ENCODE data around the gene CDCA4. TPM values are rescaled to one million over a fixed set of nuclear protein-coding genes. Genes with fewer than 3 reads are reported as not detected.
A peak's percentile ranks its signal among the peaks of the same experiment; 100 is the strongest.

CDCA4 gene
- total RNA-seq, 2 experiments from 2014 or later: 59.4 to 63.5 TPM

GRCh38 chr14:105015242-105015641, 5.6 kb downstream of the CDCA4 start:
- Mint-ChIP-seq H3K27me3 (no peaks in the 10 kb centered on the region), H3K36me3 (ENCODE audit: low read depth) (peaks cover 67% of the 10 kb centered on the region), H3K4me3 (no peak overlapping the region), H3K4me1 (ENCODE audit: low read depth) (peaks cover 57% of the 10 kb centered on the region), H3K27ac (peak overlapping the region; percentile 17), H3K9me3 (no peaks in the 10 kb centered on the region)
- ChIA-PET CTCF (interaction anchor here (1.8 to 4.0 kb wide), 2 partner anchors 28 to 30 kb away, joined by 6 to 21 read pairs; no protein-coding TSS in a partner anchor), POLR2A (interaction anchor here (1.3 to 9.7 kb wide), 3 partner anchors 10 to 31 kb away, joined by 3 to 69 read pairs (median 3); no protein-coding TSS in a partner anchor)
- DNase-seq (no peak), ATAC-seq (no peak)
- intact Hi-C loops (cut with micrococcal nuclease): no loop called here
- no peak for TF ChIP-seq CTCF (IDR thresholded peaks at IDR 0.05)

- DNase-seq: no peak
- Mint-ChIP-seq H3K36me3 (ENCODE audit: low read depth) (peaks cover 65% of the 10 kb centered on the region), H3K27me3 (no peaks in the 10 kb centered on the region), H3K9me3 (no peaks in the 10 kb centered on the region), H3K27ac (peak overlapping the region; percentile 17), H3K4me1 (ENCODE audit: low read depth) (peaks cover 55% of the 10 kb centered on the region), H3K4me3 (no peak overlapping the region)
- intact Hi-C loops (cut with micrococcal nuclease): no loop called here
- no peak for ATAC-seq
- ChIA-PET CTCF (interaction anchor here (4.0 kb wide), 1 partner anchor 31 kb away, joined by 21 read pairs; no protein-coding TSS in a partner anchor), POLR2A (interaction anchor here (1.3 to 9.7 kb wide), 5 partner anchors 10 to 79 kb away, joined by 3 to 69 read pairs (median 4); no protein-coding TSS in a partner anchor)
- TF ChIP-seq CTCF (IDR thresholded peaks at IDR 0.05): no peak
Observed at GRCh38 chr14:105014631-105015030, 6.3 kb downstream of the CDCA4 start.

- no peak for DNase-seq
- Mint-ChIP-seq H3K27ac (no peak overlapping the region), H3K9me3 (no peaks in the 10 kb centered on the region), H3K4me1 (ENCODE audit: low read depth) (peaks cover 49% of the 10 kb centered on the region), H3K36me3 (ENCODE audit: low read depth) (peaks cover 61% of the 10 kb centered on the region), H3K27me3 (no peaks in the 10 kb centered on the region), H3K4me3 (no peak overlapping the region)
- ChIA-PET CTCF (interaction anchor here (4.0 kb wide), 1 partner anchor 32 kb away, joined by 21 read pairs; no protein-coding TSS in a partner anchor), POLR2A (interaction anchor here (1.3 to 9.7 kb wide), 4 partner anchors 9 to 80 kb away, joined by 3 to 69 read pairs (median 5); no protein-coding TSS in a partner anchor)
- no peak for ATAC-seq
- TF ChIP-seq CTCF (IDR thresholded peaks at IDR 0.05): no peak
- intact Hi-C loops (cut with micrococcal nuclease): no loop called here
Observed at GRCh38 chr14:105014032-105014431, 6.9 kb downstream of the CDCA4 start.

GRCh38 chr14:105013150-105013785, 7.6 kb downstream of the CDCA4 start:
- intact Hi-C loops (cut with micrococcal nuclease): no loop called here
- Mint-ChIP-seq H3K9me3 (no peaks in the 10 kb centered on the region), H3K36me3 (ENCODE audit: low read depth) (peaks cover 53% of the 10 kb centered on the region), H3K4me3 (no peak overlapping the region), H3K27ac (no peak overlapping the region), H3K27me3 (no peaks in the 10 kb centered on the region), H3K4me1 (ENCODE audit: low read depth) (peaks cover 45% of the 10 kb centered on the region)
- CTCF ChIA-PET: interaction anchor here (1.3 to 4.0 kb wide), 2 partner anchors 32 kb away, joined by 4 to 21 read pairs; no protein-coding TSS in a partner anchor
- no peak for TF ChIP-seq CTCF (IDR thresholded peaks at IDR 0.05)
- no peak for DNase-seq
- POLR2A ChIA-PET: interaction anchor here (0.9 to 9.7 kb wide), 4 partner anchors 8 to 24 kb away, joined by 3 to 69 read pairs (median 5); no protein-coding TSS in a partner anchor
- ATAC-seq: no peak
